Stimulated activated CD4-positive, alpha-beta T cell treated with anti-CD3 and anti-CD28 coated beads, Interleukin-4, amount 100 ng/mL, for 24 hours (primary cell): Measurements from ENCODE around the gene PML.

Experiments used
- DNase-seq: peaks from one replicate; pipeline ENCODE4 v3.0.0-alpha.2; 2020

PML gene

DNA sequence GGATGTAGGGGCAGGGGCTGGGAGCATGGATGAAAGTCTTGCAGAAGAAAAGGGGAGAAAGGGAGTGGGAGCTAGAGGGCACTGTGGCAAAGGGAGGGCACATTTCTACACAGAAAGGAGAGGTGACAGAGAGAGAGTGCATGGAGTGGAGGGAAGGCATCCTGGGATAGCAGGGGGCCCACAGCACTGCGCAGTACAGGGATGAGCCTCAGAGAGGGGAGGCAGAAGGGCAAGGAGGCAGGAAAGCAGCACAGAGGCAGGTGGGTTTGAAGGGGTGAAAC is 7.8 kb upstream of the PML start:
- no peak for DNase-seq

DNA sequence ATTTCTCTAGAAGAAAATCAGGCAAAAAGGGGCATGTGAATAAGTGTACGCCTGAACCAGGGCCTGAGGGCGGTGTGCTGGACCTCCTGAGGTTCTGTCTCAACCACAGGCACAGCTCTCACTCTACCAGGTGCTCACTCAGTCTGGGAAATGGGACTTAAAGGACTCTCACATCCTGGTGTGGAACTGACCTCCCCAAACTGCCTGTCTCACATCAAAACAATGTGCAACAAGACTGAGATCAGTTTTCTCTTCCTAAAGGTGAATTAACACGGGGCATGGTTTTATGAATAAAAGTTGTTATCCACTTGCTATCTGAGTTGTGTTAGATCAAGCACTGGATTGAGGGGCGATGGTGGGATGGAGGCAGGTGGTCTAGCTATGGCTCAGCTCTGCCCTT is 7.3 kb upstream of the PML start:
- no peak for DNase-seq

DNA sequence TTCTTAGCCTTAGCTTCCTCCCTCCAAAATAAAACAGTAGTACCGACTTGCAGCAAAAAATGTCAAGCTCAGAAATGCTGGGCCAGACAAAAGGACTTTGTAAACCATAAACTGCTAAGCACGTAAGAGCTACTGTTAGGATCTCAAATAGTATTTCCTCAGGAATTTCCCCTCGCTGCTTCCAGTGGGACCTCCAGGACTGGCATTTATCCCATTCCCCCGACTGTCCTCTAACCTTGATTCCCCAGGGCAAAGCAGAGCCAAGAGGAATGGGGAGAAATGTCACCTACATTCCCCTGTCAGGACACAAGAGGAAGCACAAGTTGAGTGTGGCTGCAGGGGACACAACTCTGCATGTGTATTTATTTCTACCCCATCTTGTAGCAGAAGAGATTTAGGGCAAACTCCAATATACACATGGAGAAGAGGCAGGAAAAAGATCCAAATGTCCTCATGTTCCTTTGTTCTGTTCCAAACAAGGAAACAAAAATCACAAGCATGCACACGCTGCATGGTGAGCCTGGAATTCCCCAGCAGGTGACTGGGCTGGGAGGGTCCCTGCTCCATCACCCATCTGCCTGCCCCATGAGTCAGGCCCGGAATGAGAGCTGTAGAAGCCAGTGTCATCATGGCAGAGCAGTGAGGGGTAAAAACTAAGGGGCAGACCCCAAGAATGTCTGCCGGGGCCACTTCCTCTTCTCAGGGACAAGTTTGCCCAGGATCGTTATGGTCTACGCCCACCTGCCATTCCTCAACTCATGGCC is 6.7 kb upstream of the PML start:
- DNase-seq, result no peak

DNA sequence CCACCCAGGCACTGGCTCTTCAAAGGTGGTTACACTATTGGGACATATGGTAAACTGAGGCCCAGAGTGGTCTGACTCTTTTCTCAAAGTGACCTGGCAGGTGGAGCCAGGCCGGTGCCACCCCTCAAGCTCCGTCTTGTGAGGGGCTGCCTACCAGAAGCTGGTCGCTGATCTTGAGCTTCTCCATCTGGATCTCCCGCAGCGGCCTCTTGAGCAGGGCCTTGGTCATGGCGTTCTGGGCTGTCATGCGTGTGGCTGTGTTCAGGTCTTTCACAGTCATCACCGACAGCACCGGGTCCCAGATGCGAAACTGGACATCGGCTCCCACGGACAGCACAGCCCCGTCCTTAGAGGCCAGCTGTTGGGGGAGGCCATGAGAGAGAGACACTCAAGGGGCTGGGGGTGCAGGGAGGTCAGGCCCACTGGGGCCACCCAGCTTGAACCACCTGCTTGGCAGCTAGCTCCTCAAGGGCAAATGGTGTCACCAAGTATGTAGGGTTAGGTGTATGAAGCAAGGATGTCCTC is 6.0 kb upstream of the PML start:
- no peak for DNase-seq

DNA sequence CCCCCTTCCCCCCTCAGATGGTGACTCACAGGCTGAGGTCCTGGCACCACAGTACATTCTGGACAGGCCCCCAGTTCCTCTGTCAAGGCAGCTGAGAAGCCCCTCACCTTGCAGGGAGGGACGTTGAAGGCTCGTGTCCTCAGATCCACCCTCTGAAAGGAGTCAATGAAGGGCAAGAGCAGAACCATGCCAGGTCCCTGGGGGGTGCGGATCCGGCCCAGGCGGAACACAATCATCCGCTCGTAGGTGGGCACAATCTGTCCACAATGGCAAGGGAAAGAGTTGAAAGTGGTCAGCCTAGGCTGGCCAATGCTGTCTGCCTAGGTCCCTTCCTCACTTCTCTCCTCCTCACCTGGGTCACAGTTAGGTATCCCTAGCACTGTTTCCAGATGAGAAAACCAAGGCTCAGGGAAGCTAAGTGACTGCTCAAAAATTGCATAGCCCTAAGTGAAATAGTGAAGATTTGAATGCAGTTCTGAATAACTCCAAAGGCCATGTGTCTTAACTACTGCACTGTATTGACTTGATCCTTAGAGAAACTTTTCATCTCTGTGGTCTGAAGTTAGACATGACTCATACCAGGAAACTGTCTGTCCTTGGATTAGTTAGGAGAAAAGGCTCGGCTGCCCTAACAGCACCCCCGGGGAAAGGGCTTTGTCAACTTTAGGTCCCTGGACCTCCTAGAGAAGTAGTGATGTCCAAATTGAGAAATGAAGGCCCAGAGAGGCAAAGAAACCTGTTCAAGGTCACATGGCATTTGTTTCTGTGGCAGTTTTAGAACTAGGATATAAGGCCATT is 5.3 kb upstream of the PML start:
- DNase-seq, result no peak

DNA sequence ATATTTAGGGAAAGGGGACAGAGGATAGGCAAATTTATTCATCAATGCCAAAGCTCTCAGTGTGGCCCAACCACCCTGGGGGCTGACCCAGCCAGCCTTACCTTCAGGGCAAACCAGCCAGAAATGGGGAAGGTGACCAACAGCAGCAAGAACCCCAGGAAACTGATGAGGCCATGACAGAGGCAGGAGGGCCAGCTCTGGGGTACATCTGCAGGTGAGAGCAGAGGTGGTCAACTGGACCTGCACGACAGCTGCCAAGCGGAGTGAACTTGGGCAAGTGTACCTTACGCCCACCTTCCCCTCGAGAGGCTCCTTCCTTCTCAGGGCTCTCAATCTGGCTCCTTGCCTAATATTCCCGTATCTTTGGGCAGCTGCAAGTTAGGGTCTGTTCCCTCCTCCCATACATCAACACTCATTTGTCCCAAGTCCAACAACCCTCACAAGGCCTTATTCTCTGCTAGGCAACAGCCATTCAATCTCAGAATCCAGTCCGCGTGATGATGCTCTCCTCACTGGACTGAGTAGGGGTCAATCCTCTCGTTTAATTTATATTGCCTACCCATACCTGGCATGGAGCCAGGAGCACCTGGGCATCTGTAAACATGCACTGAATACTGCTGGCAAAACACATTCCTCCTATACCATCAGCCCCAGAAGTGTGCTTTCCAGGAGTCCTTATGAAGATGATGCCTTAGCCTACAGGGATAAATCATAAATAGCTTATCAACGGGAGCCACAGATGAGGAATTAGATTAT is 4.1 kb upstream of the PML start:
- DNase-seq, result no peak

DNA sequence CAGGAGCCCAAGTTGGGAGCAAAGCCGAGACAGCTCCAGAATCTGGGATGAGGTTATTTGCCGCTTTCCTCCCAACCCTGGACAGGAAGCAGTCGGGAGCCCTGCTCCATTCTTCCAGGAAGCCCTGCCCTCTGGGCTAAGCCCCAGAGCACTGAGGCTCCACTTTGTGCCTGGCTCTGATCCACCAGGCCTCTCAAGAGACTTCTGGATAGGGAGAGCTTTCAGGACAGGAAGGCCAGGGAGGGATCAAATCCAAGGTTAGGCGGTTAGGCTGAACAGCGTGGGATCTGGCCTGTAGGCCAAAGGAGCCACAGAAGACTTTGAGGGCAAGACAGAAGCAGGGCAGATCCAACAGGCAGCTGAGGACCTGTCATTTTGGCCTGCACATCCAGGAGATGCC is 3.3 kb upstream of the PML start:
- no peak for DNase-seq

DNA sequence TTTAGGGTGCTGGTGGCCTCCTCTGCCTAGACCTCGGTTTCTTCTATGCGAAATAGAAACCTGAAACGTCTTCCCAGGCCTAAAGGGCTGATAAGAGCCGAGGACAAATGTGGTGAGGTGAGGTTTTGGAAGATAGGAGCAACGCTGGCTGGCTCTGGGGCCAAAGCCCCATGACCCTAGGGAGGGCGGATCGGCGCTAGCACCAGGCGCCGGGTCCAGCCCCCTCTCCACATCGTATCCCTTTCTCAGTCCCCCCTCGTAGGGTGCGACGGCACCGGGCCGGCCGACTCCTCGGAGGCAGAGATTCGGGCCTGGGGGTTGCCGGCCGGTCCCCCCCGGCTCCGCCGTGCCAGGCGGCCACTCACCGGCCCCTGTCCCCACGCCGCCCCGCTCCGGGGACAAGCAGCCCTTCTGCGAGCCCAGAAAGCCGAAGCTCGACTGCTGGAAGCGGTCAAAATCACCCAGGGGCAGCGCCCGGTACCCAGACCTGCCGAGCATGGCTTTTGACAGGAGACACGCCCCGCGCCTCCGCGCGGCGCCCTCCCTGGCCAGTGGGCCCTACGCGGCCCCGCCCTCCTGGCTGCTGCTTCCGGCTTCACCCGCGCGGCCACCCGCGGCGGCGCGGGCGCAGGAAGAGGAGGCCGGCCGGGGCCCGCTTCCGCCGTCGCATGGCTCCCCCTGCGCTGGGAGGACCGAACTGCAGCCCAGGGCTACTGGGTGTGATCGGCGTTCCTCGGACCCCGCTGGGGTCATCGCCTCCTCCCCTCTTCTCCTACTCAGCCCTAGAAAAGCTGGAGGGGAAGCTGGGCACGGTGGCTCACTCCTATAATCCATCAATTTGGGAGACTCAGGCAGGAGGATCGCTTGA is 2.6 kb upstream of the PML start, which contains the start of gene STOML1:
STOML1 (minus strand) TSS at position 570 of the 868 bp plus-strand sequence; CDS start at position 498, 72 bp downstream.
- peak; percentile 94 for DNase-seq

DNA sequence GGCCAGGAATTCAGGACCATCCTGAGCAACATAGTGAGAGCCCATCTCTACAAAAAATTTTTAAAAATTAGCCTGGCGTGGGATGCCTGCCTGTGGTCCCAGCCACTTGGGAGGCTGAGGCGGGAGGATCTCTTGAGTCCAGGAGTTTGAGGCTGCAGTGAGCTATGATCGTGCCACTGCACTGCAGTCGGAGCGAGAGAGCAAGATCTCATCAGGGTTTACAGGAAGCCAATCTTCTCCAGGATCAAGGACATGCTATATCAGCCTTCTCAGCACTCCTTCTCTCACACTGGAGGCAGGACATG is 2.0 kb upstream of the PML start:
- DNase-seq, result no peak

DNA sequence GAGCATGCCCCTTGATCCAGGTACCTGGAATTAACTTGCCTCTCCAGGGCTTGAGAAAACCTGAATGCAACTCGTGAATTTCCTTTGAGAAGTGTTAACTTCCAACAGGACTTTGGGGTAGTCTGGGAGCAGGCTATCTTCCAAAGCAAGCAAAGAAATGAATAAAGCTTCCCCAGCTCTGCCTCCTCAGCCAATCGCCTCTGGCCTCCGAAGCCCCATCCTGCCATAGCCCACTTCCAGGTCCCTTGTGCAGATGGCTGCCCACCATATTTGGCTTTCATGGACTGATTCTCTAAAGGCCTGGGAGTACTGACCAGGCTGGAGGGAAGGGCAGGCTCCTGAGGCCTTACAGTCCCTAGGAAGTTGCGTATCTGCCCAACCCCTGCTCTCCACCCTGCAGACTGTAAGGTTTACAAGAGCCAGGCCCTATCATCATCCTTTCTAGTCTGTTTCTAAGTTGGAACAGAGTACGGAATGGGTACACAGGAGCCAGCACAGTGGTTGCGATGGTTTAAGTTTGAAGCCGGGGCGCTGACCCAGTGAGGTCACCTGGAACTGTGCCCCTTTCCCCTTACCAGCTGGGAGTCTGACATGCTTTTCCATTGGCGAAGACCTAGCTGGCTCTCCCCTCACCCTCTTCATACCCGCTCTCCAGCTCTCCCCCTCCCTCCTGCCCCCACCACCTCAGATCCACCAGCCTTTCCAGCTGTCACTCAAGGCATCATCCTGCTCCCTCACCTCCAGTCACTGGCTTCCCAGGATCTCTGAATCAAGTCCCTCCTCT is 1.1 kb upstream of the PML start:
- DNase-seq, result no peak

DNA sequence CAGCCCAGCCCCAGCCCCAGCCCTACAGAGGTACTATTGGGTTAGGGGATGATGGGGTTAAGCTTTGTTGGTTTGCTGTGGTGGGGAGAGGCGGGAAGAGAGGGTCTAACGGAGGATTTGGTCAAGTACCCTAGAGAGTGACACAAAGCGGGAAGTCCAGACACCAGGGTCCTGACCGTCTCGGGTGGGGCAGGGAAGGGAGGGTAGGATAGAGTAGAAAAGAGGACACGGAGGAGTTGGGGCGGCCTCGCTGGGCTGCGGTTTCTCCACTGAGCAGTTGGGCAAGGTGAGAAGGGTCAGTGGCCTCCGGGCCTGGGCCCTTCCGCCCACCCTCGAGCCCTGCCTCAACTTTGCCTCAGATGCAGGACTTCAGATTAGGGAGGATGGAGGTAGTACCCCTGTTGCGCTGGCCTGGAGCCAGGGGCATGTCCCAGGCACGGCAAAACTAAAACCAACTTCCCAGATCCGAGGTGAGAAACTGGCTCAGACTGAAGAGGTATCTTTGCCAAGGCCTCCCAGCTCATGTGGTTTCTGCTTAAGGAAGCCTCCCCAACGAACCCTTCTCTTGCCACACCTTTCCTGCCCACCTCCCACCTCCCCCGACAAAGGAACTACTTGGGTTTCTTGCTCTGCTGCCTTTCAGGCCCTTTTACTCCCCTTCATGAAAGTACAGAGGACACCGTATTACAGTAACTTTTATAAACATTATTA is 551 bp downstream of the PML start:
- DNase-seq, result no peak

DNA sequence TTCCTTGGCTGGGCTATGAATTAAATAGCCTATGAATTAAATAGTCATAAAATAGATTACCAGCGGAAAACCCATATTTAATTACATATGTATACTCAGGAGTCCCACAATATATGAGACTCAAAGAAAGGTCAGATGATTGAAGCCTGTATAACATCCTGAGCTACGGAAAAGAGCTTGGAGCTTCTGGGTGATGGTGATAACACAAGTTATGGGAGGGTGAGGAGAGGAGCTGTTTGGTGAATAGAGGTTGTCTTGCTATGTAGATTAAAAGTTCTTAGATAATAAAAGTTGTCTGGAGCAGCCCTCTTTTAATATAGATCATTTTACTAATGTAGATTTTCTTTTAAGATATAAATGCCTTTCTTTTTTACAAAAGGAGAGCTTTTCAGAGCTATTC is 1.8 kb downstream of the PML start:
- DNase-seq, result no peak

DNA sequence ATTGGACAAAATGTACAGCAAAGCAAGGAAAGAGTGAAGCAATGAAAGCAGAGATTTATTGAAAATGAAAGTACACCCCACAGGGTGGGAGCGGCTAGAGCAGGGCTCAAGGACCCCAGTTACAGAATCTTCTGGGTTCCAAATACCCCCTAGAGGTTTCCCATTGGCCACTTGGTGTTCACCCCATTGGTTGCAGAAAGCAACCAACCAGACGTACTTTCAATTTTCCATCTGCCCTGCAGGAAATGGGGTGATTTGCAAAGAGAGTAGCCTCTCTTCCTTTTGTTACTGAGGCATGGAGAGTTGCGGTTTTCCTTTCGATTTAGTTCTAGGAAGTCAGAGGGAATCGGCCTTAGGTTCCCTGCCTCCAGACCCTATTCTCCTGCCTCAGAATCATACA is 2.4 kb downstream of the PML start:
- no peak for DNase-seq

DNA sequence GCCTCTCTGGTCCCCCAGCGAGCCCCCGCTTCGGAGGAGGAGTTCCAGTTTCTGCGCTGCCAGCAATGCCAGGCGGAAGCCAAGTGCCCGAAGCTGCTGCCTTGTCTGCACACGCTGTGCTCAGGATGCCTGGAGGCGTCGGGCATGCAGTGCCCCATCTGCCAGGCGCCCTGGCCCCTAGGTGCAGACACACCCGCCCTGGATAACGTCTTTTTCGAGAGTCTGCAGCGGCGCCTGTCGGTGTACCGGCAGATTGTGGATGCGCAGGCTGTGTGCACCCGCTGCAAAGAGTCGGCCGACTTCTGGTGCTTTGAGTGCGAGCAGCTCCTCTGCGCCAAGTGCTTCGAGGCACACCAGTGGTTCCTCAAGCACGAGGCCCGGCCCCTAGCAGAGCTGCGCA is 3.5 kb downstream of the PML start:
- no peak for DNase-seq

DNA sequence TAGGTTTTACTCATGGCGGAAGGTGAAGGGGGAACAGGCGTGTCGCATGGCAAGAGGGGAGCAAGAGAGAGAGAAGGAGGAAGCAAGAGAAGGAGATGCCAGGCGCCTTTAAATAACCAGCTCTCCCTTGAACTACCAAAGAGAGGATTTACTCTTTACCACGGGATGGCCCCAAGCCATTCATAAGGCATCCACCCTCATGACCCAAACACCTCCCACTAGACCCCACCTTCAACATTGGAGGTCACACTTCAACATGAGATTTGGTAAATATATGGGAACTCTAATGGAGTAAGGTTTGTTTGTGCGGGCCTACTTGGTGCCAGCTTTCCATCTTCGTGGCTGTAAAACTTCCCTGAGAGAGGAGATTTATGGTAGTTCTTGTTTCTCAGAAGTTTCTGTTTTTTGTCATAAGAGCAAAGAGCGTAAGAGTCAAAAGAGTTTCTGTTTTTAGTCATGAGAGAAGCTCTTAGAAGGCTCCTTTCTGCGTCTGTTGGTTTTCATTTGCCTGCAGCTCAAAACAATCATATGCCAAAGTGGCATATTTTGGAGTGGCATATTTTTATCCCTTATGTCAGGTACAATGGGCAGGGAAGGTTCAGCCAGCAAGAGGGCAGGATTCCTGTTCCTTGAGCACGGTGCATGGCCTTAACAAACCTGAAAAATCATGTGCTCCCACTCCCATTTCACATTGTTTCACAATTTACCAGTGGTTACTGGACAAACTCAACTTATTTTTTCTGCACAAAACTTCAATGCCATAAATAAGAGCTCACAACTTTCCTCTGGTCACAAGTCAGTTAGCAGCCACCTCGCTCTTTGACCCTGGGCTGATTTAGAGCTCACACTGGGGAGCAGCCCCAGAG is 12.5 kb downstream of the PML start:
- DNase-seq, result no peak

DNA sequence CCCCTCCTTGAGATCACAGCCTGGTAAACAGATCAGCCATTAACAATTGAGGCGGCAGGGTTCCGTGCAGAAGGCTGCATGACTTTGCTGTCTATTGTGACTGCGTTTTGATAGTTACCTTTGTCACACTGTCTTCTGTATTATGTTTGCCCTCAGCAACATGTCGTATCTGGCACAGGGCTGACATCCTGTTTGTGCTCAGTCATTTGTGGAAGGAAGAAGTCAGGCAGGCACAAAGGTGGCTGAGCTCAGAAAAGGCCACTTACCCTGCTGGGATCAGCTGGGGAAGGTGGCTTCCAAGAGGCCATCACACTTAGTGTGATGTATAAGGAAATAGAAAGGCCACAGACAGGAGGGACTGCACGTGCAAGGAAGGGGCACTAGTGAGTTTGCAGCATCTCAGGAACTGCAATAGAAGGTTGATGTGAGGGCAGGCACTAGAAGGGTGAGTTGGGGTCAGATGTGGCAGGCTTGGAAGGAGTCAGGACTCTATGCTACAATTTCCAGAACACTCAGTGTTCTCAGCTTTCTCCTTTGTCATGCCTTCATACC is 13.4 kb downstream of the PML start:
- DNase-seq, result no peak

DNA sequence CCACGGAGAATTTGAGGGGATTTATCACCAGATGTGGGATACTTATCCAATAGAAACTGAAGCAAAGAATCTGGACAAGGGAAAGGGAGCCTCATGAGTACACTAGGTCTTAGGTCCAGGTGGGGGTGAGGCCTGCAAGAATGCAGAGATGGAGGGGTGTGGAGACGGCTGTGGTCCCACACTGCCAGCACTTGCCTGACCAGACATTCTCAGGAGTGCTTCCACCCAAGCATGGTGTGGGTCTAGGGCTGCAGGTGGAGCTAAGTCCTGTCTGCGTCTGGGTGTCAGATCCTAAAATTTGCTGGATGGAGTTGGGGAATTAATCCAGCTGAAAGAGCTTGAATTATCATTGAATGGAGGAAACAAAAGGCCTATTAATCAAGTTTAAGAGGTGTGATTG is 14.4 kb downstream of the PML start:
- no peak for DNase-seq

DNA sequence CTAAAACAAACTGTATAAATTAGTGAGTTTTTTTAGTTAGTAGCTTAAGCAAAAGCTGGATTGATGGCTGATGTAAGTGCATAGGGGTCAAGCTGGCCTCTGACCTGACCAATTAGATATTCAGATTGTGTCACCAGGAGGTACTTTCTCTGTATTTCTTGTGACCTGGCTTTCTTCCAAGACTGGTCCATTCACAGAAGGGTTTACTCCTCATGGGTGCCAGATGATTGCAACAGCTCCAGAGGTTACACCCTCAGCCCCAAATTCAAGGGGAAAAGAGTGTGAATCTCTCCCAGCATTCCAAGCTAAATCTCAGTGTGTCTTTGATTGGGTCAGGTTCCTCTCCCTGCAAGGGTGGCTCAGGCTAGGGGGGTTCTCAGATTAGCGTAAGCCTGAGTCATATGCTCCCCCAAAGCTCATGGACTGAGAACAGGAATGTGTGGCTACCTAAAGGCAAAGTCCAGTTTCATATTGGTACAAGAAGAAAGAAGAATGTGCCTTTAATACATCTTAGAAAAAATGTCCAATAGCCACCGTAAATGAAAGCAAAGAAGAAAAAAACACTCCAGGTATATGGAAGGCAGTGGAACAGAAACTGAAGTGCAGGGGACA is 16.5 kb downstream of the PML start:
- DNase-seq, result no peak

DNA sequence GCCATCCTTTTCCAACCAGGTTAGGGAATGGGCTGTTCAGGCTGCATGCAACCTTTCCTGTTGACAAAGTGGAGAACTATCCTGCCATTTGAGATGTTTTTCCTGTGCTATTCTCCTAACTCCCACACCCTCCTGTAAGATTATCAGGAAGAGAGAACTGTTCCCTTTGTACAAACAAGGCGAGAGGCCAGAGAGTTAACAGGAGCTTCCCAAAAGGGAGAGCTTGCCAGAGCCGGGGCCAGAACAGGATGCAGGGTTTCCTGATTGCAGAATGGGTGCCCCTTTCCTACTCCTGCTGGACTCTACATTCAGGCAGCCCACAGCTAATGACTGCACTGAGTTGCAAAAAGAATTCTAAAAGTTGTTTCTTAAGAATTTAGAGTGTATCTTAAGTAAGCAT is 17.1 kb downstream of the PML start:
- no peak for DNase-seq
